ENCODE measurements around the gene TMEM138.

- no peak for TF ChIP-seq CTCF (IDR thresholded peaks at IDR 0.05)
- TF ChIP-seq POLR2A (IDR thresholded peaks at IDR 0.05): no peak
Observed at GRCh38 chr11:61378713-61379313, 16.6 kb downstream of the TMEM138 start.

Measured in body of pancreas (tissue), 4 donors.